NCI-H345 treated with DMSO at 0.1 percent for 48 hours (cell line): ENCODE measurements around the gene NFKBIE.
A peak's percentile ranks its signal among the peaks of the same experiment; 100 is the strongest.

ENCODE experiments used
- DNase-seq: peaks from one replicate; lab custom pipeline; 2025; ENCODE audit not compliant: unreplicated experiment; lab: John Stamatoyannopoulos, UW

The NFKBIE gene

DNA sequence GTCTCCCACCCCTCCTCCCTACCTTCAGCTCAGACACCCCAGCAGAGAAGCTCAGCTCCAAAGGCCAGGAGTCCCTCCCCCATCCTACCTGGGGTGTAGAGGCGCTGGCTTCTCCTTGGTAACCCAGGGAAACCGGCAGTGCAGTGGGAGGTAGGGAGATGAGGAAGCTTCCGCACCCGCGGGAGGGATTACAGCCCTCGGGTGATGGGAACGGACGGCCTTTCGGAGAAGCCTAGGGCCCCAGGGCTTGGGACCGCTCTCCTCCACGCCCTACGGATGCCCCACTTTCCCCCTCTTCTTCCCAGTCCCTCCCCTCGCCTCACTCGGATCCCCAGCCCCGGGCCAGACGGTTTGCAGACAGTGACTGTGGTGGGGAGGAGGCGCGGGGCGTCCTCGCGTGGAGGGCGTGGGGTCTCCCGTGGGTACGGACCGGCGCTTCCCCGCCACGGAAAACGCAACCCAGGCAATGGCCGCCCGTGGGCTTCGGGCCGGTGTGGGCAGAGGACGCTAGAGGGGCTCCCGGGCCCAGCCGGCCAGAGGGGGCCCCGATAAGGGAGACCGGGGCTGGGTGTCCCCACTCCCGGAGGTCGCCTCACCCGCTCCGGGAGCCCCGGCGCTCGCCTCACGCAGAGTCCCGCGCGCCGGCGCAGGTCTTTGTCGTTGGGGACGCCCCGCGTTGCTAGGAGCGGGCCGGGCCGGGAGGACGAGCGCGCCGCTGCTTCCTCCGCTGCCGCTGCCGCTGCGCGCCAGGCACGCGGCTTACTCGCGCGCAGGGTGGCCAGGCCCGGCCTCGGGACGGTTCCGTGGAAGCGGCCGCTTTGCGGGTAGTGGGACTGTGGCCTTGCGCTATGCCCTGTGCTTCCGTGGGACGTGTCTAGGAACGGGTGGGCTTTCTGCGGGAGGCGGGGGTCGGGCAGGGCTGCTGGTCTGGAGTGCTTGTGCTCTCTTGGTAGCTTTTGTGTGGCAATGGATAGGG is 32.0 kb upstream of the NFKBIE start:
- peak; percentile 33 for DNase-seq

DNA sequence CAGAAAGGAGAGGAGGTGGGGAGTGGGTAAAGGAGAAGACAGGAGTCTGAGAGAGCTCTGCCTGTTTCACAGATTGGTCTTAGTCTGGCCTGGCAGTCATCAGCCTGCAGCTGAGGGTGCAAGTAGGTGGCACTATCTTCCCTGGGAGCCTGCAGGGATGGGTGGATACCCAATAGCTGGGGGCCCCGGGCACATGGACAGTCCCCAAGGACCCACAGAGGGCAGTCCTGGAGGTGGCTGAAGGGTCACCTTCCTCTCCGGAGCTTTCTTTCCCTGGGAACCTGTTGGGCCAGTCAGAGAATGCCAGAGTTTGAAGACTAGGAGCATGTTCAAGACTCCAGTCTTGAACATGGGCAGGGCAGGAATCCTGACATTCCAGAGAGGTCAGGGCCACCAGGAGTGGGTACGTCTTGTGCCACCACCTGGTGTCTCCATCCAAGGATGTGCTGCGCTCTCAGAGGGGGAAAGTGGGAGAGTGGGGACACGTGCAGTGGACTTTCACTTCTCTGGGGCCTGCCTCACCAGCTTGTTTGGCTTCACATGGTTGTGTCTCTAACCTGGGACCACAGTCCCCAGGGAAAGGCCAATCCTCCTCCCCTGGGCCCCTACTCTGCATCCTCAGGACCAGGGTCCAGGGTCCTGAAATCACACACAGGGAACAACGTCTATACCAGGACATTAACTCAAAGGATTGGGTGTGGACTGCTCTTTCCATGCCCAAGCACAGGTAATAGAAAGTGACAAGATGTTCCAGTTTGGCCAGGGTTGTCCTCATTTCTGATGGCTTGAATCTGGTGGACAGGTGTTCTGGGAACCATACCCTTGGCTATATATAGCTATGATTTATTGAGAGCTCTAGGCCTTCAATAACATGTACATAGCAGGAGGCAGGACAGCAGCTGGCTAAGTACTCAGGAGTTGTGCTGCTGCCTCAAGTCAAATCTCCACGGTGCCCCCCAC is 29.8 kb upstream of the NFKBIE start:
- no peak for DNase-seq

DNA sequence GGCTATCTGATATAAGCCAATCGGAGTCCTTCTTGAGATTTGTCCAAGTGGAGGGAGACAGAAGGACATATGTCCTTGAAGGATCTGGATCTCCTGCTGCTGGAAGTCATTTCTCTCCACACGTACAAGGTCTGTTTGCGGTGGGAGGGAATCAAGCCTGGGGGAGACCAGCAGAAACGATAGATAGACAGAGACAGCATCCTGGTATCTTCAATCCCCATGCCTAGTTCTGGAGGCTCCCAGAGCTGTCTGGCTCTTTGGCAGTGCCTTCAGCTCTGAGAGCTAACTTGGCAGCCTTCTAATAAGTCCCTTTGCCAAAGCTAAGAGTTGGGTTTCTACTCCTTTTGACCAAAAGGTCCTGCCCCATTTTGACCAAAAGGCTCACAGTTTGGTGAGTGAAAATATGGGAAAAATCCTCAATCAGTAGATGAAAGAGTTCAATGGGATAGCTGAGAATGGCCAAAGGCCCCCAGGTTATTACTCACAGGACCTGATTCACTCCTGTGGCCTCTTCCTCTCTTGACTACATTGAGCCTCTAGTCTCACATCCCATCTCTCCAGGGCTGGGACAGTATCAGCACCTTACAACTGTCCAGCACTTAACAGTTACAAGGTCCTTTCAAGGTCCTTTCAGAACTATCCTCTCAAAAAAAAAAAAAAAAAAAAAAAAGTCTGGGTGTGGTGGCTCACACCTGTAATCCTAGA is 27.5 kb upstream of the NFKBIE start:
- no peak for DNase-seq

DNA sequence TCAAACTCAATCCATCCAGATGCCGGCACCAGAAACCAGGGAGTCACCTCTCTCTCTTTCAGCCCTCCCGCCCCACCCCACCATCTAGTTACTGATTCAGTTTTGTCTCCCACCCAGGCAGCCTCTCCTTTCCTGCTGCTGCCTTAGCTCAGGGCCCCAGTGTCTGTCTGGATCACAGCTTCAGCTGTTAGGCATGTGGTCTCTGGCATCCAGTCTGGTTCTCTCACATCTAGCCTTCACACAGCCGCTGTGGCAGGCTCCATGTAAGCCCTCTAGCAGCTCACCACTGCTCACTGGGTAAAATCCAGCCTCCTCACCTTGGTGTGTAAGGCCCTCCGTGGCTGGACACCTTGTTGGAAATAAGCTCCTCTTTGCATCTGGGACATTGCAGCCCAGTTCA is 26.5 kb upstream of the NFKBIE start:
- DNase-seq: no peak

DNA sequence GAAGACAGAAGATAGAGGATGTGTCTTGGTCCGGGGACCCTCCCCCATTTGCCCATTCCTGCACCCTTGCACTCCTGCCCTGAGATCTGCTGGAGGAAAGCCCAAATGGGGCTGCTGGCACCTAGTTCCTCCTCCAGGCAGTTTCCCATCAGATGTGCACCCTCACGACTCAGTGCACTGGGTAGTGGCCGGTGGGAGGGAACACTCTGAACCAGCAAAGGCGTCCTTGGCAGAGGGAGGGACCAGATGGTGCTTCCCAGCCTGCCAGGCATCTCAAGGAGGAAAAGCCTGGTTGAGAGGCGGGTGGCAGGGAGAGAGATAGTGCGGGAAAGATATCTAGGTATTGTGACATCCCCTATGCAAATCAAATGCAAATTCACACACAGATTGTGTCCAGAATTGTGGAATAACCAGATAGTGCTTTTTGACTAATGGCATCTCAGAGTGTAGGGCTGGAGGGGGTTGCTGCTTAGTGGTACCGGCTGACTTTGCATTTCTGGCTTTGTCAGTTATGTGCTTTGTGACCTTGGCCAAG is 24.4 kb upstream of the NFKBIE start:
- no peak for DNase-seq

DNA sequence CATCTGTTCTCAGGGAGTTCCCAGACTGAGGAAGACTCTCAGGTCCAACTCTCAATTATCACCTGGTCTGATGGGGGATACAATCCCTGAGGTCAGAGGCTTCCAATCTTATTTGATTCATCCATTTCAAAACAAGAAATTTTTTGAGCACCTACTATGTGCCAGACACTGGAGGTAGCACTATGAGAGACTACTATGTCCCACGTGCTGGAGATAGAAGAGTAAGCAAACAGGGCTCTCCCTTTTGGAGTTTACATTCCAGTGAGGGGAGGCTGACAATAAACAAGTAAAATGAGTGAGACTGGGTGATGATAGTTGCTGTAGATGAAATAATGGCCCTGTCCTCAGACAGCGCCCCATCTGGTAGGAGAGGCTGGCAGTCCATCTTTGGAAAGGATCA is 21.4 kb upstream of the NFKBIE start:
- DNase-seq: no peak

DNA sequence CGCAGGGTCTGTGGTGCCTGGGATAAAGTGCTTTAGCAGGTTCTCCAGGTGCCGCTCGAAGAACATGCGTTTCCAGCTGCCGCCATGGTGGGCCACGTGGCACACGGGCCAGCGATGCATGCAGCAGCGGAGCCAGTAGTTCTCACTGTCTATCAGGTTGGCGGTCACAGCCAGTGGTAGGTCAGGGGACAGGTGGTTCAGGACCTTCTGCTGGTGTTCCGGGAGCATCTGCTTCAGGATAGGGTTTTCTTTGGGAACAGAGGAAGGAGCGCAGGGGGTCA is 20.9 kb upstream of the NFKBIE start:
- DNase-seq: no peak

DNA sequence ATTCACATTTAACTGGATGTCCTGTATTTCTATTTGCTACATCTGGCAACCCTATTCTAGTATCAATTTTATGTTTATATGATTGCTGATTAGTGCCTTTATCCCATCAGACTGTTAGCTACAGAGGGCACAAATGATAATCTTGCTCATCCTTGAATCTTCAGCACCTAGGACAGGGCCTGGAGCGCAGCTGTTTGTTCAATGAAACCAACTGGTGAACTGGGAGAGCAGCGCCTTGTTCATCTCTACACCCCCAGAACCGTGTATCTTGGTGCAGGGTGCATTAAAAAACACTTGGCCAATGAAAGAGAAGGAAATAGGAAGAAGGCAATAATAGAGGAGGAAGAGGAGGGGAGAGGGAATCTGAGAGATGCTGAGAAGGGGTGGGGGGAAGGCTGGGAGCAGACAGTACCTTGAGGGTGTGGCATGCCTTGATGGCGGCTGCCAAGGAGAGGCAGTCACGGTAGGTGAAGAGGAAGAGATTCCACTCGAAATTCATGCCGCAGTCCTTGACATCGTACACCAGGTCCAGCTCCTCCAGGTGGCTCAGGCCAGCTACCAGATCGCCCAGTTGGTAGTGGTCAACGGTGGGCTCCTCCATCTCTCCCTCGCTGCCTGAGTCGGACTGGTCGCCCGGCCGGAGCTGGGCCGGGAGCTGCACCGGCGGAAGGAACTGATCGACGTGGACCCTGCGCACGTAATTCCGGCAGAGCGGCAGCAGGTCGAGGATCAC is 20.4 kb upstream of the NFKBIE start:
- no peak for DNase-seq

DNA sequence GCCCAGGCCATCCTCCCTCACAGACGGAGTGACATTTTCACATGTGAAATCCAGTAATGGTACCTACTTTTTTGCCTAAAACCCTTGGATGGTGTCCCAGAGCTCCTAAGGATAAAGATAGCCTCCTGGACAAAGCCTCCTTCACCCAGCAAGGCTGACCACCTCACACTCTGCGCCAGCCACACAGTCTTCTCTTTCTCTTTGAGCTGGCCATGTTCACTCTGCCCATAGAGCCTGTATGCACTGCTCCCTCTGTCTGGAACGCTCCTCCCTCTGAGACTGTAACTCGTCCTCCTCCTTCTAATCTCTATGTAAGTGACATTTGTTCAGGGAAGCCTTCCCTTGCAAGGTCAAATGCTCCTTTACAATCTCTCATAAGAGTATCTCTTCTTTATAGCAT is 19.5 kb upstream of the NFKBIE start:
- DNase-seq: no peak

DNA sequence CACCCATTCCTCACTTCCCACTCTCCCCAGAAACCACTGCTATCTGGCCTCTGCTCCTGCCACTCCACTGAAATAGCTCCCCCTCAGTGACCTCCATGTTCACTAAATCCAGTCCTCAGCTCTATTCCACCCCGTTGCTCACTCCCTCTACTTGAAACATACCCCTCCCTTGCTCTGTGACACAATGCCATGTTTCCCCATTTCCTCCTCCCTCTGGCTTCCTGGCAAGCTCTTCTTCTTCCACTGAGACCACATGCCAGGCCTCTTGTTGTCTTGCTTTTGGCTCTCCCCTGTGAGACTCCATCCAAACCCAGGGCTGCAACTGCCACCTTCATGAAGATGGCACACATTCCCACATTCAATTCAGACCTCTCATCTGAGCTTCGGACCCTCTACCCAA is 18.8 kb upstream of the NFKBIE start:
- no peak for DNase-seq

DNA sequence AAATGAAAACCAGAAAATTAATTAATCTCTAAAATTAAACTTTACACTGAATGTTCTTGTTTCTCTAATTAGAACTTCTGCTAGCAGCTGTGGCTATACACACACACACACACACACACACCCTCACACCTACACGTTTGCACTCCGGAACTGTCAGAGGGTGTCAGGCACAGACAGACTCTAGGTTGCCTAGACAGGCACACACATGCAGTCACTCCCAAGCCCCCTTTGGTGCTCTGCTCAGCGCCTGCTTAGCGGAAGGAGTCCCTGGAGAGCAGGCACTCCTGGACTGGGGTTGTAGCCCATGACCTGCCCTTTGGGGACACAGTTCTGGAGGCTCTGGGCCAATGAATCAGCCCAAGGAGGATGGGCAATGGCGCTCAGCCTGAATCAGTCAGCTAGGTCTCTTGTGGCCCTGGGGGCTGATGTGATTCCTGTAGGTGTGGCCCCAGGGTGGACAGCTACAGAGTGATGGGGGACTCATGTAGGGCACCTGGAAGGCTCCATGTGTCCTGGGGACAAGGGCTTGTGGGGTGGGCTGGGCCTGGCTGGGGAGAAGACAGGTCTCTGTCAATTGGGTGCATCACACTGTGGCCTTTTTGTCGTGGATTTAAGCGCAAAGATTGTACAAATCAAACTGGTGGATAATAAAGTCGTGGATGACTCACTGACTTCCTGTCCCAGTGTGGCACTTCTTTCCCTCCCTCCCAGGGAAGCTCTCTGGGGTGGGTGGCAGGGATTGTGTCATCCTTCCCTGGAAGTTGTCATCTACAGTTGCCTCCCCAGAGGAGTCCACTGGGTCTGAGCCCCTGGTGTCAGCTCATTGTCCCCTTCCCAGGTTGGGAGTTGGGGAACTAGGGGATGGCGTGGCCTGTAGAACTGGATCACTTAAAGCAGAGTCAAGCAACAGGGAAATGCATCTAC is 13.7 kb upstream of the NFKBIE start:
- DNase-seq: no peak

DNA sequence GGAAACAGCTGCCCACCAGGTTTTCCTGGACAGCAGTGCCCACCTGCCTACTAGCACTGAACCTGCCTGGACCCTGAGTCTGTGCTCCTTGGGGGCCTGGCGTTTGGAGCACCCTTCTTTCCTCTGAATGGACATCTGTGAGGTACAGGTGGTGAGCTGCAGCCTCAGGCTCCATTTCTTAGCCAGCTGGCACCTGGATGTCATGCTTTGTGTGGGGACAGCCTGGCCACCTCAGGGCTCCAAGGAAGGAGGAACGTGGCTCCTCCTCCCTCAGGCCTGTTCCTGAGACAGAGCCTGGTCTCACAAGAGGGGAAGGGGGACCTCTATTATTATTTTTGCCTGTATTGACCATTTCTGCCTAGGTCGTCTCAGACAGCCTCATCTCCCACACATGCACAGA is 13.0 kb upstream of the NFKBIE start:
- no peak for DNase-seq

DNA sequence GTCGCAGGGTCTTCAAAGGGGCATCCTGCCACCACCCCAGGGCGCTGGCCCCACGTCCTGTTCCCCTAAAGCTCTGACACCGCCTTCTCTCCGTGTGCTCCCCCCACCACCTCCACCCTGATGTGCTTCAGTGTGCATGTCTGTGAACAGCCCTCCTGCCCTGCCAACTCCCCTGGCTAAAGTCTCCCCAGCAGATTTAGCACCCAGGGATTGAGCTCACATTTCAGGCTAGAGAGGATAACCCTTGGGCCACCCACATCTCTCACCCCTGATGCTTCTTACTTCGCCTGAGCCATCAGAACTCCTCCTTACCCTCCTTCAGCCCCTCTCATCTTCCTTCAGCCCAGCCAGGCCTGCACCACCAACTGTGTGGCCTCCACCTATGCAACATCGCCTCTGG is 12.4 kb upstream of the NFKBIE start:
- no peak for DNase-seq

DNA sequence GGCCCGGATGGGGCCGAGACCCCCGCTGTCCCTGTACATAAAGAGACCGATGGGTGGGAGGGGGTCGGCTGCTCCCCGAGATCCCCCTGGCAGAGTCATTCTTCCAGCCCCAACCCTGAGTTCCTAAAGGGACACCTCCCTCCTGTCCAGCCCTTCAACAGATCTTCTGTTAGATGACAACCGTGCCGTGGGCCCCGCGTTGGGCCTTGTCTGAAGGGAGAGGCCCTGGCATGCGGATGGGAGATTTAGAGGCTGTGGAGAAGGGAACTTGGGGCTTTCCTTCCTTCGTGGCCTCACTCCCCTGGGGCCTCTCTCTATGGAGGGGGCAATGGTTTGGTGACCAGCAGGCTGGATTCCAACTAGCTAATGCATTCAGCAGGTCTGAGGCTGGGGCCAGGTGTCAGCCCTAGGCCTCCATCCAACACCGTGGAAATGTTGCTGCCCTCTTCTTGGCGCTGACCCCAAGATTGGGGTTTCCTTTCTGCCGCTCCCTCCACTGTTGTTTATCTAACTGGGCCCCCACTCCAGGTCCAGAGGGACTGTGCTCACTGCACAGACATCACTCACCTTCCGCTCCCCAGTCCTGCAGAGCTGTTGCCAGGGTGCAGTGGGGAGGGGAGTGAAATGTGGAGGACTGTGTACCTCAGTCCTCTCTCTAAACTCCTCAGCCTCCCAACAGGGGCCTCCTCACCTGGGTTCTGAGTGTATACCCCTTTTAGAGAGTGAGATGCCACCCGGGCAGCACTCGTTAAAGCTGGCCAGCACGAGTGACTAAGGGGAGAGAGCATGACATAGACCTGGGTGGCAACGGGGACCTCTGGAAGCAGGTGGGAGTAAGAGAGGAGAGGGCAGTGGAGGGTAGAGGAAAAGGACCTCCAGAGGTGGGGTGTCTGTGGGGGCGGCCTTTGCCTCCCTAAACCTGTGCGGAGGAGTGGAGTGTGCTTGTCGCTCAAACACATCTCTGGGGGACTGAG is 11.6 kb upstream of the NFKBIE start:
- no peak for DNase-seq

DNA sequence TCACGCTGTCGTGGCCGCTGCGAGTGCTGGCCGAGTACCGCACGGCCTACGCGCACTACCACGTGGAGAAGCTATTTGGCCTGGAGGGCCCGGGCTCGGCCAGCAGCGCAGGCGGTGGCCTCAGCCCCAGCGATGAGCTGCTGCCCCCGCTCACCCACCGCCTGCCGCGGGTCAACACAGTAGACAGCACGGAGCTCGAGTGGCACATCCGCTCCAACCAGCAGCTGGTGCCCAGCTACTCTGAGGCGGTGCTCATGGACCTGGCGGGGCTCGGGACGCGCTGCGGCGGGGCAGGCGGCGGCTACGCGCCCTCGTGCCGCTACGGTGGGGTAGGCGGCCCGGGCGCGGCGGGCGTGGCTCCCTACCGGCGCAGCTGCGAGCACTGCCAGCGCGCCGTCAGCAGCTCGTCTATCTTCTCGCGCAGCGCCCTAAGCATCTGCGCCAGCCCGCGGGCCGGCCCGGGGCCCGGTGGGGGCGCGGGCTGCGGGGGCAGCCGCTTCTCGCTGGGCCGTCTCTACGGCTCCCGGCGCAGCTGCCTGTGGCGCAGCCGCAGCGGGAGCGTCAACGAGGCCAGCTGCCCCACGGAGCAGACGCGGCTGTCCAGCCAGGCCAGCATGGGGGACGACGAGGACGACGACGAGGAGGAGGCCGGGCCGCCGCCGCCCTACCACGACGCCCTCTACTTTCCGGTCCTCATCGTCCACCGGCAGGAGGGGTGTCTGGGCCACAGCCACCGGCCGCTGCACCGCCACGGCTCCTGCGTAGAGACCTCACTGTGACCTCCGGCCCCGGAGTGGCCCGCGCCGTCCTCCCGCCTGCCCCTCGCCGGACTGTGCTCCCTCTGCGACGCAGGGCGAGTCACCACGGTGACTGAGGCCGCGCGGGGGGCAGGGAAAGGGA is 10.6 kb upstream of the NFKBIE start:
- no peak for DNase-seq

DNA sequence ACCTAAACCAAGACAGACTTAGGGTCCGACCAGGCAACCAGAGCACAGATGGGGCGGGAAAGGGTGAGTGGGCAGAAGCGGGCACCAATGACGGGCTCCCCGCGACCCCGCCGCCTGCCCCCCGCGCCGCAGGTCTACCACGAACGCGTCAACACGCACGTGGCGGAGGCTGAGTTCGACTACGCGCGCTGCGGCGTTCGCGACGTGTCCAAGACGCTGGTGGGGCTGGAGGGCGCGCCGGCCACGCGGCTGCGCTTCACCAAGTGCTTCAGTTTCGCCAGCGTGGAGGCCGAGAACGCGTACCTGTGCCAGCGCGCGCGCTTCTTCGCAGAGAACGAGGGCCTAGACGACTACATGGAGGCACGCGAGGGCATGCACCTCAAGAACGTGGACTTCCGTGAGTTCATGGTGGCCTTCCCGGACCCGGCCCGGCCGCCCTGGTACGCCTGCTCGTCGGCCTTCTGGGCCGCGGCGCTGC is 10.0 kb upstream of the NFKBIE start:
- no peak for DNase-seq

DNA sequence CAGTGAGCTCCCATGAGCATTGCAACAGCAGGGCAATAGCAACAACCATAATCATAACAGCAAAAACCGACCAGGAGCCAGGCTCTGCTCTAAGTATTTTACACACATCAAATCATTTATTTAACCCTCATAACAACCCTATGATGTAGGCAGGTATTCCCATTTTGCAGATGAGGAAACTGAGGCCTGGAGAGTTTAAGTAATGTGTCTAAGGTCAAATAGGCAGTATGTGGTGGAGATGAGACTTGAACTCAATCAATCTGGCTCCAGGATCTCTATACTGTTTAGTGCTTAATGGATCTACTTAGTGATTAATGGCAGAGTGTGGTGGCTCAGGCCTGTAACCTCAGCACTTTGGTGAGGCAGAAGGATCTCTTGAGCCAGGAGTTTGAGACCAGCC is 8.3 kb upstream of the NFKBIE start:
- no peak for DNase-seq
